ENCODE measurements around the gene UPF3A.

DNA sequence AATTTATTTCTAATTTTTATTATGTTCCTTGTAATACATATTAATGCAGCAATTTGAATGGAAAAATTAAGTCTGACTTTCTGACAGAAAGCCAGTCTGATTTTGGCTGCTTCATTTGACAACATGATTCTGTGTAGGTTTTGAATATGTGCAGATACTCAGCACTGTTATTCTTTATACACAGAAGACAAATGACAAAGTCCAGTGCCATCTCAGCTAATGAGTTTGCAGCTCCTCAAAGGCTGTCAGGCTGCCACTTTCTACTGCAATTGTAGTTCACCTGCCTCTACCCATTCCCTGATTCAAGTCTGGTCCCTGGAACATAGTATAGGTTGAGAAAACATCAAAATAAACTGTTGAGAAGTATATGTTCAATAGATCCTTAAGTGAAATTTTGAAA is 30.0 kb downstream of the UPF3A start:
- no peak for TF ChIP-seq TCF12 (IDR thresholded peaks at IDR 0.05; ENCODE audit: low read depth)
- TF ChIP-seq EP300 (IDR thresholded peaks at IDR 0.05; ENCODE audit: borderline replicate concordance), result no peak
- no peak for TF ChIP-seq RAD21 (IDR thresholded peaks at IDR 0.05; ENCODE audit: low read depth)
- TF ChIP-seq, protein P1, sequence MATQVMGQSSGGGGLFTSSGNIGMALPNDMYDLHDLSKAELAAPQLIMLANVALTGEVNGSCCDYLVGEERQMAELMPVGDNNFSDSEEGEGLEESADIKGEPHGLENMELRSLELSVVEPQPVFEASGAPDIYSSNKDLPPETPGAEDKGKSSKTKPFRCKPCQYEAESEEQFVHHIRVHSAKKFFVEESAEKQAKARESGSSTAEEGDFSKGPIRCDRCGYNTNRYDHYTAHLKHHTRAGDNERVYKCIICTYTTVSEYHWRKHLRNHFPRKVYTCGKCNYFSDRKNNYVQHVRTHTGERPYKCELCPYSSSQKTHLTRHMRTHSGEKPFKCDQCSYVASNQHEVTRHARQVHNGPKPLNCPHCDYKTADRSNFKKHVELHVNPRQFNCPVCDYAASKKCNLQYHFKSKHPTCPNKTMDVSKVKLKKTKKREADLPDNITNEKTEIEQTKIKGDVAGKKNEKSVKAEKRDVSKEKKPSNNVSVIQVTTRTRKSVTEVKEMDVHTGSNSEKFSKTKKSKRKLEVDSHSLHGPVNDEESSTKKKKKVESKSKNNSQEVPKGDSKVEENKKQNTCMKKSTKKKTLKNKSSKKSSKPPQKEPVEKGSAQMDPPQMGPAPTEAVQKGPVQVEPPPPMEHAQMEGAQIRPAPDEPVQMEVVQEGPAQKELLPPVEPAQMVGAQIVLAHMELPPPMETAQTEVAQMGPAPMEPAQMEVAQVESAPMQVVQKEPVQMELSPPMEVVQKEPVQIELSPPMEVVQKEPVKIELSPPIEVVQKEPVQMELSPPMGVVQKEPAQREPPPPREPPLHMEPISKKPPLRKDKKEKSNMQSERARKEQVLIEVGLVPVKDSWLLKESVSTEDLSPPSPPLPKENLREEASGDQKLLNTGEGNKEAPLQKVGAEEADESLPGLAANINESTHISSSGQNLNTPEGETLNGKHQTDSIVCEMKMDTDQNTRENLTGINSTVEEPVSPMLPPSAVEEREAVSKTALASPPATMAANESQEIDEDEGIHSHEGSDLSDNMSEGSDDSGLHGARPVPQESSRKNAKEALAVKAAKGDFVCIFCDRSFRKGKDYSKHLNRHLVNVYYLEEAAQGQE (IDR thresholded peaks at IDR 0.05; ENCODE audit: low read depth), result no peak
- TF ChIP-seq CREB1 (IDR thresholded peaks at IDR 0.05; ENCODE audit: low read depth), result no peak
- TF ChIP-seq EGR1 (IDR thresholded peaks at IDR 0.05), result no peak
